HFFc6 (cell line): ENCODE results near the gene TUBB3. TPM values are rescaled to one million over a fixed set of nuclear protein-coding genes. Genes with fewer than 3 reads are reported as not detected.
A peak's percentile ranks its signal among the peaks of the same experiment; 100 is the strongest.

Source experiments
- DNase-seq: peaks from one replicate; pipeline ENCODE4 v3.0.0-alpha.2; 2018
- H3K27ac Mint-ChIP-seq: 2 replicates; pipeline ENCODE4 v1.8.0; 2020; ENCODE audit warnings: mild to moderate bottlenecking, mixed read lengths
- H3K27me3 Mint-ChIP-seq: 2 replicates; pipeline ENCODE4 v1.8.0; 2021; ENCODE audit warnings: mild to moderate bottlenecking, moderate library complexity, mixed read lengths; ENCODE audit not compliant: insufficient read depth
- H3K36me3 Mint-ChIP-seq: 2 replicates; pipeline ENCODE4 v1.8.0; 2021; ENCODE audit warnings: low read depth, mixed read lengths
- H3K4me1 Mint-ChIP-seq: 2 replicates; pipeline ENCODE4 v1.8.0; 2020; ENCODE audit warnings: low read depth, mixed read lengths
- H3K4me3 Mint-ChIP-seq: 2 replicates; pipeline ENCODE4 v1.8.0; 2020; ENCODE audit warnings: mild to moderate bottlenecking, moderate library complexity, mixed read lengths
- H3K9me3 Mint-ChIP-seq: 2 replicates; pipeline ENCODE4 v1.8.0; 2020; ENCODE audit warnings: mild to moderate bottlenecking, mixed read lengths
- total RNA-seq, 6 experiments: library from RNA; stranded (reverse); fragmentation: NEBNext Ultra II Directional; extraction: Animal tissue kit (Norgen Biotek cat#: 25700); gene quantifications; 2 replicates in 1 of 6; 3 replicates in 5 of 6; pipeline ENCODE4 v1.2.3, GENCODE V29; 2021
- TF ChIP-seq, protein P1 (sequence below): fragments of 200-600 bp; sonication (generic); IDR thresholded peaks from 2 replicates; pipeline ENCODE4 v1.5.0; 2021; ENCODE audit warnings: antibody characterized with exemption, mild to moderate bottlenecking

TUBB3 gene
- total RNA-seq, 6 experiments from 2014 or later = 147 to 212 (median 164) TPM

DNA sequence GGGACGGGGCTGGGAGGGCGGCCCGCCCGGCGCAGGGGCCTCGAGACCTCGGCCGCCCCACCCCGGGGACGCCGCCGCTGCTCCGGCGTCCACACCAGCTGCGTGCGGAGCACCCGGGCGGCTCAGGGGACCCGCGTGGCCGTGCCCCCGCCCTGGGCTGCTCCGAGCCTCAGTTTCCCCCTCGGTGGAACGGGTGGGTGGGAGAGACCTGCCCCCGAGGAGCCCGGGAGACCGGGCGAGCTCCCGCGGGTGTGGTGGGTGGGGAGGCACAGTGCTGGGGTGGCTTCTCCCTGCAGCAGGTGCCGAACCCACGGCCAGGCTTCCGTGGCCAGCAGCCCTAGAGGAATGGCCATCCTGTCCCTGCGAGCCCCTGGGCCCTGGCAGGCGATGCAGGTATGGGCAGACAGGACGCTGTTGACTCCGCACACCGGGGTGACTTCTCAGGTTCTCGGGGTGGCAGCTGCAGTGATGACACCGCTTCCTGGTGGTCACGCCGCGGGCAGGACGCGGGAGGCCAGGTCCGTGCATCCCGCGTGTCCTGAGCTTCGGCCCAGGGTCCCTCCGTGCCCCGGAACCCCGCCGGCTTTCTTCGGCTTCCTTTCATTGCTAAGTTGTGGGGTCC, 26.1 kb downstream of the TUBB3 start:
- DNase-seq = no peak
- TF ChIP-seq, protein P1, sequence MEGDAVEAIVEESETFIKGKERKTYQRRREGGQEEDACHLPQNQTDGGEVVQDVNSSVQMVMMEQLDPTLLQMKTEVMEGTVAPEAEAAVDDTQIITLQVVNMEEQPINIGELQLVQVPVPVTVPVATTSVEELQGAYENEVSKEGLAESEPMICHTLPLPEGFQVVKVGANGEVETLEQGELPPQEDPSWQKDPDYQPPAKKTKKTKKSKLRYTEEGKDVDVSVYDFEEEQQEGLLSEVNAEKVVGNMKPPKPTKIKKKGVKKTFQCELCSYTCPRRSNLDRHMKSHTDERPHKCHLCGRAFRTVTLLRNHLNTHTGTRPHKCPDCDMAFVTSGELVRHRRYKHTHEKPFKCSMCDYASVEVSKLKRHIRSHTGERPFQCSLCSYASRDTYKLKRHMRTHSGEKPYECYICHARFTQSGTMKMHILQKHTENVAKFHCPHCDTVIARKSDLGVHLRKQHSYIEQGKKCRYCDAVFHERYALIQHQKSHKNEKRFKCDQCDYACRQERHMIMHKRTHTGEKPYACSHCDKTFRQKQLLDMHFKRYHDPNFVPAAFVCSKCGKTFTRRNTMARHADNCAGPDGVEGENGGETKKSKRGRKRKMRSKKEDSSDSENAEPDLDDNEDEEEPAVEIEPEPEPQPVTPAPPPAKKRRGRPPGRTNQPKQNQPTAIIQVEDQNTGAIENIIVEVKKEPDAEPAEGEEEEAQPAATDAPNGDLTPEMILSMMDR = no peak
- peaks cover 12% of the 10 kb centered on the region for H3K4me1 Mint-ChIP-seq
- H3K36me3 Mint-ChIP-seq = no peaks in the 10 kb centered on the region
- no peaks in the 10 kb centered on the region; the same call in 1 of the 2 replicates for H3K27me3 Mint-ChIP-seq
- H3K4me3 Mint-ChIP-seq = peak overlapping the region; percentile 84
- no peaks in the 10 kb centered on the region for H3K9me3 Mint-ChIP-seq
- H3K27ac Mint-ChIP-seq = peak overlapping the region; percentile 16; the same call in 1 of the 2 replicates

DNA sequence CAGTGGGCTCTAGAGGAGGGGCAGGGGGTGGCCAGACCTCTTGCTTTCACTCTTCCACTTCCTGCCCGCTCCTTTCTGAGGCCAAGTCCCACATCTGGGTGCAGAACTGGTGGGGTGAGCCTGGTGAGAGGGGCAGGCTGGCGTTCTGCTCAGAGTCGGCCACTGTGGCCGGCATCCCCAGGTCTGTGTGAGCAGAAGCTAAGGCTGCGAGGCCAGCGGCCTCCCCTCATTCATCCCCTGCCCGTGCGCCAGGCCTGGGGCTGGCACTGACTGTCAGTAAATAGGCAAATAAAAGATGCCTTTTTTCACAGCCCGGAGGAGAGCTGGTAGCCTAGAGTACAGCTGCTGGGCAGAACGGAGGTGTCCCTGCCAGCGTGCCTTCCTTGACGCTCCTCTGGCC, 26.6 kb downstream of the TUBB3 start:
- Mint-ChIP-seq H3K4me3 (peak overlapping the region; percentile 84), H3K4me1 (peaks cover 12% of the 10 kb centered on the region), H3K27ac (peak overlapping the region; percentile 16), H3K27me3 (peaks cover 2% of the 10 kb centered on the region), H3K9me3 (no peaks in the 10 kb centered on the region), H3K36me3 (no peaks in the 10 kb centered on the region)
- DNase-seq = no peak
- TF ChIP-seq, protein P1 = no peak

DNA sequence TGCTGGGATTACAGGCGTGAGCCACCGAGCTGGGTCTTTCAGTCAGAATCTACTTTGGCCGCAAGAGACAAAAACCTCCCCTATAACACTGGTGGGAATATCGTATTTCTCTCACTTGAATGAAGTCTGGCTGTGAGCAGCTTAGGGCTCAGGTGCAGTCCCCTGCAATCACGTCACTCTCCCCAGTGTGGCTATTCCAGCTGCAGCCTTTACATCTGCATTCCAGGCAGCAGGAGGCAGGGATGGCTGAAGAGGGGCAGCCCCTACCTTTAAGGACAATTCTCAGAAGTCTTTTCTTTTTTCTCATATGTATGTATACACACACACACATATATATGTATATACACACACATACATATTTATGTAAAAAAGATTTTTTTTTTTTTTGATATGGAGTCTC, 28.4 kb downstream of the TUBB3 start:
- no peak overlapping the region for H3K27ac Mint-ChIP-seq
- no peaks in the 10 kb centered on the region for H3K36me3 Mint-ChIP-seq
- H3K4me3 Mint-ChIP-seq = no peak overlapping the region
- TF ChIP-seq, protein P1 = no peak
- no peak for DNase-seq
- H3K27me3 Mint-ChIP-seq = peaks cover 2% of the 10 kb centered on the region
- peaks cover 12% of the 10 kb centered on the region for H3K4me1 Mint-ChIP-seq
- H3K9me3 Mint-ChIP-seq = no peaks in the 10 kb centered on the region

DNA sequence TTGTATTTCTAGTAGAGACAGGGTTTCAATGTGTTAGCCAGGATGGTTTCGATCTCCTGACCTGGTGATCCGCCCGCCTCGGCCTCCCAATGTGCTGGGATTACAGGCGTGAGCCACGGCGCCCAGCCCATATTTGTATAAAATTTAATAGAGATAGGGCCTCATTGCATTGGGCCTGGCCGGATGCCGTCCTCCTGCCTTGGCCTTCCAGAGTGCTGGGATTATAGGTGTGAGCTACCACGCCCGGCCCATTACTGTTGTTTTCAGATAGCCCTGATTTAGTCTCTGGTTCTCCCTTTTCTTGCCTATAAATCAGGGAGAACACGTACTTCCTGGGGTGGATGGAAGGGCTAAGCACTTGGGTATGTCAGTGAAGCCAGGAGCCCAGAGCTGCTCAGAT, 28.9 kb downstream of the TUBB3 start:
- Mint-ChIP-seq H3K4me1 (peaks cover 12% of the 10 kb centered on the region), H3K27ac (no peak overlapping the region), H3K9me3 (no peaks in the 10 kb centered on the region), H3K4me3 (no peak overlapping the region), H3K27me3 (peaks cover 2% of the 10 kb centered on the region), H3K36me3 (peaks cover 3% of the 10 kb centered on the region; the same call in 1 of the 2 replicates)
- DNase-seq = no peak
- TF ChIP-seq, protein P1 = no peak

DNA sequence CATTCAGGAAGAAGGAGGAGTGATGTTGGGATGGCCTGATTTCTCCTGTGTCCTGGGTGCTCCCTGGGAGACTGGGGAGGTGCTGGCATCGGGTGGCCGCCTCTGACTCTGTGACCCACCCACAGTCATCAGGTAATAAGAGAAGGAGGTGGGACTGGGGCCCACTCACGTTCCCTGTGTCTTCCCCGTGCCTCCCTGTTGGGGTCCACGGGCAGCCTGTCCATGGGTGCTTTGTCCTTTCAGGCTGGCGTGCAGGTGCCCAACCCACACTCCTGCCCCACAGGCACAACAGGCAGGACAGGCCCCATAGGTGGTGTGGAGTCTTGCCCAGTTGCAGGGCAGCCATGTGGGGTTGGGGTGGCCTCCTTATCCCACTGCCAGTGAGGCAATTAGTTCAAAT, 29.4 kb downstream of the TUBB3 start:
- Mint-ChIP-seq H3K27me3 (peaks cover 2% of the 10 kb centered on the region), H3K27ac (no peak overlapping the region)
- TF ChIP-seq, protein P1 = no peak

More for the DNA sequence above, 29.4 kb downstream of the TUBB3 start:
- no peaks in the 10 kb centered on the region for H3K9me3 Mint-ChIP-seq
- no peak for DNase-seq
- peaks cover 10% of the 10 kb centered on the region for H3K4me1 Mint-ChIP-seq
- H3K4me3 Mint-ChIP-seq = no peak overlapping the region
- peaks cover 4% of the 10 kb centered on the region; the same call in 1 of the 2 replicates for H3K36me3 Mint-ChIP-seq
